Measurements from ENCODE around the gene SELENOM. TPM values are rescaled to one million over a fixed set of nuclear protein-coding genes. Genes with fewer than 3 reads are reported as not detected.
"Not testable (repeated sequence)": the region's sequence is repeated elsewhere in the genome, so short reads cannot be mapped to it uniquely, and the experiment has no call there.

The SELENOM gene
- total RNA-seq, 2 donors from 2014 or later: 453 to 1,695 TPM

GRCh38 chr22:31120642-31121041 is 13.3 kb upstream of the SELENOM start:
- no peaks in the 10 kb centered on the region for H3K27me3 ChIP-seq (replicated peaks; ENCODE audit: insufficient read depth)
- no peak overlapping the region for H3K4me3 ChIP-seq
- no peaks in the 10 kb centered on the region for H3K36me3 ChIP-seq
- no peaks in the 10 kb centered on the region for H3K9me3 ChIP-seq
- no peak for DNase-seq (ENCODE audit: low spot score)
- peaks cover 11 to 19% of the 10 kb centered on the region in 2 donors for H3K4me1 ChIP-seq (ENCODE audit: control insufficient read depth in 1 of 2, low read depth in 2 of 2)
- TF ChIP-seq CTCF (IDR thresholded peaks at IDR 0.05): no peak
- no peak overlapping the region for H3K27ac ChIP-seq
- ATAC-seq (ENCODE audit: insufficient number of reproducible peaks, low FRiP score, low read depth): no peak

GRCh38 chr22:31120230-31120629 is 12.9 kb upstream of the SELENOM start:
- ATAC-seq (ENCODE audit: insufficient number of reproducible peaks, low FRiP score, low read depth): no peak

GRCh38 chr22:31119026-31119717 is 11.8 kb upstream of the SELENOM start:
- Histone ChIP-seq H3K4me1 (ENCODE audit: control insufficient read depth in 1 of 2, low read depth in 2 of 2) (peaks cover 11 to 19% of the 10 kb centered on the region in 2 donors), H3K27ac (no peak overlapping the region), H3K27me3 (replicated peaks; ENCODE audit: insufficient read depth) (no peaks in the 10 kb centered on the region), H3K9me3 (no peaks in the 10 kb centered on the region), H3K4me3 (no peak overlapping the region), H3K36me3 (no peaks in the 10 kb centered on the region)
- no peak for TF ChIP-seq CTCF (IDR thresholded peaks at IDR 0.05)
- DNase-seq (ENCODE audit: low spot score) (no peak), ATAC-seq (ENCODE audit: insufficient number of reproducible peaks, low FRiP score, low read depth) (no peak)

More at GRCh38 chr22:31120230-31120629, 12.9 kb upstream of the SELENOM start:
- Histone ChIP-seq H3K27ac (no peak overlapping the region), H3K27me3 (replicated peaks; ENCODE audit: insufficient read depth) (no peaks in the 10 kb centered on the region), H3K9me3 (no peaks in the 10 kb centered on the region), H3K4me3 (no peak overlapping the region), H3K36me3 (no peaks in the 10 kb centered on the region), H3K4me1 (ENCODE audit: control insufficient read depth in 1 of 2, low read depth in 2 of 2) (peaks cover 11 to 19% of the 10 kb centered on the region in 2 donors)
- TF ChIP-seq CTCF (IDR thresholded peaks at IDR 0.05): no peak
- no peak for DNase-seq (ENCODE audit: low spot score)

GRCh38 chr22:31118046-31118820 is 10.9 kb upstream of the SELENOM start:
- TF ChIP-seq CTCF (IDR thresholded peaks at IDR 0.05): no peak
- H3K27ac ChIP-seq: no peak overlapping the region
- no peak for ATAC-seq (ENCODE audit: insufficient number of reproducible peaks, low FRiP score, low read depth)
- DNase-seq (ENCODE audit: low spot score): no peak
- no peak overlapping the region for H3K4me3 ChIP-seq
- peaks cover 10 to 14% of the 10 kb centered on the region in 2 donors for H3K4me1 ChIP-seq (ENCODE audit: control insufficient read depth in 1 of 2, low read depth in 2 of 2)
- H3K9me3 ChIP-seq: no peaks in the 10 kb centered on the region
- no peaks in the 10 kb centered on the region for H3K27me3 ChIP-seq (replicated peaks; ENCODE audit: insufficient read depth)
- no peaks in the 10 kb centered on the region for H3K36me3 ChIP-seq

GRCh38 chr22:31112547-31113091 is 5.3 kb upstream of the SELENOM start:
- not testable (repeated sequence) for H3K36me3 ChIP-seq; H3K9me3 ChIP-seq; H3K4me3 ChIP-seq; H3K27ac ChIP-seq; H3K27me3 ChIP-seq (replicated peaks; ENCODE audit: insufficient read depth); H3K4me1 ChIP-seq (ENCODE audit: control insufficient read depth in 1 of 2, low read depth in 2 of 2); DNase-seq (ENCODE audit: low spot score); ATAC-seq (ENCODE audit: insufficient number of reproducible peaks, low FRiP score, low read depth)
